K562 (cell line): ENCODE data around the gene IKBKE. TPM values are rescaled to one million over a fixed set of nuclear protein-coding genes. Genes with fewer than 3 reads are reported as not detected.
A peak's percentile ranks its signal among the peaks of the same experiment; 100 is the strongest.

Experiments used
- CREBBP ChIP-seq: IDR thresholded peaks from one replicate; pipeline ENCODE4 v1.6.1; 2012; ENCODE audit warnings: low read depth, mild to moderate bottlenecking, control low read depth, inconsistent platforms, low read length
- E2F1 ChIP-seq: sonication (generic); formaldehyde crosslinking; IDR thresholded peaks from 2 replicates; pipeline ENCODE4 v1.8.1; 2023; ENCODE audit warnings: mild to moderate bottlenecking, missing genetic modification reagents, moderate library complexity
- MAFG ChIP-seq: fragments of 450-650 bp; conservative IDR thresholded peaks from 2 replicates; pipeline ENCODE4 v1.6.1; 2016; ENCODE audit warnings: missing genetic modification characterization, missing compliant biosample characterization
- PATZ1 ChIP-seq: fragments of 250-450 bp; sonication (Bioruptor Pico); IDR thresholded peaks from 2 replicates; pipeline ENCODE4 v1.5.0; 2020; ENCODE audit warnings: mild to moderate bottlenecking, borderline replicate concordance
- PHF20 ChIP-seq: fragments of 450-650 bp; IDR thresholded peaks from 2 replicates; pipeline ENCODE4 v1.6.1; 2018; ENCODE audit not compliant: partially characterized antibody
- PPARD ChIP-seq: fragments of 250-450 bp; sonication (Bioruptor Pico); IDR thresholded peaks from 2 replicates; pipeline ENCODE4 v1.8.0; 2022; ENCODE audit warnings: inconsistent platforms, mild to moderate bottlenecking, moderate library complexity
- SMC3 ChIP-seq: conservative IDR thresholded peaks from 2 replicates; pipeline ENCODE4 v1.6.1; 2011; ENCODE audit warnings: low read depth, low read length, improper control_type of control experiment; ENCODE audit not compliant: insufficient read depth
- STAT5A ChIP-seq: IDR thresholded peaks from 2 replicates; pipeline ENCODE4 v1.6.1; 2012; ENCODE audit warnings: low read length, inconsistent platforms, borderline replicate concordance
- TCF3 ChIP-seq: sonication (generic); formaldehyde crosslinking; IDR thresholded peaks from 2 replicates; pipeline ENCODE4 v1.4.0; 2020; ENCODE audit warnings: mild to moderate bottlenecking, missing genetic modification reagents
- ZBTB12 ChIP-seq: fragments of 250-450 bp; sonication (Bioruptor Pico); IDR thresholded peaks from 2 replicates; pipeline ENCODE4 v1.4.0; 2020
- ZFPM2 ChIP-seq: fragments of 250-450 bp; sonication (Bioruptor Pico); IDR thresholded peaks from 2 replicates; pipeline ENCODE4 v1.5.1; 2022; ENCODE audit warnings: mild to moderate bottlenecking
- ZNF347 ChIP-seq: fragments of 450-650 bp; formaldehyde crosslinking; IDR thresholded peaks from 2 replicates; pipeline ENCODE4 v1.4.0; 2020; ENCODE audit warnings: low read depth, mild to moderate bottlenecking, moderate library complexity
- ZNF512 ChIP-seq: IDR thresholded peaks from 2 replicates; pipeline ENCODE4 v1.6.1; 2016; ENCODE audit warnings: missing genetic modification characterization, missing compliant biosample characterization
- ZNF57 ChIP-seq: fragments of 450-650 bp; formaldehyde crosslinking; IDR thresholded peaks from 2 replicates; pipeline ENCODE4 v1.4.0; 2020; ENCODE audit warnings: mild to moderate bottlenecking, moderate library complexity
- ZNF584 ChIP-seq: fragments of 200-800 bp; sonication (Bioruptor generic); IDR thresholded peaks from 2 replicates; pipeline ENCODE4 v1.6.1; 2016; ENCODE audit warnings: low read depth, mild to moderate bottlenecking, missing genetic modification characterization, missing compliant biosample characterization
- ZNF609 ChIP-seq: sonication (generic); formaldehyde crosslinking; IDR thresholded peaks from 2 replicates; pipeline ENCODE4 v1.8.1; 2023; ENCODE audit warnings: missing genetic modification reagents, mild to moderate bottlenecking, borderline replicate concordance
- polyA plus RNA-seq, 8 experiments: library from polyadenylated mRNA; depleted of rRNA in 4 of 8; stranded (reverse) in 5 of 8; unstranded in 3 of 8; fragments of >200 nt; fragmentation: Nextera tagmentation in 2 of 8; fragmentation: Illumina TruSeq in 1 of 8; extraction: Ambion mirVana in 2 of 8; extraction: Trizol in 1 of 8; gene quantifications; 2 replicates each; pipeline versions ENCODE4 v1.2.1 to v1.2.3, GENCODE V29; 2011 to 2014; ENCODE audit warnings: inconsistent platforms in 1 of 8, missing spikeins in 1 of 8
- total RNA-seq, 7 experiments: library from RNA; depleted of rRNA in 6 of 7; stranded (reverse); fragments of >200 nt in 6 of 7; fragmentation: Illumina TruSeq in 2 of 7; extraction: Trizol in 2 of 7; gene quantifications; 2 replicates each; pipeline versions ENCODE4 v1.2.1 to v1.2.3, GENCODE V29; 2011 to 2021; ENCODE audit warnings: low replicate concordance in 1 of 7

IKBKE gene
- total and polyA plus RNA-seq, 9 of the 15 experiments (the other 6 are each of a cell fraction or from before 2014, with no cell fraction given), result 2.3 to 9.0 (median 4.8) TPM

GRCh38 chr1:206469933-206470691 lies at the start of gene IKBKE (continued):
- TF ChIP-seq ZBTB12 (CRISPR knock-in tag) (no peak), E2F1 (no peak), SMC3 (0 out of 2 replicates have a peak, but pooled peaks have one; percentile 2), TCF3 (CRISPR knock-in tag) (no peak), PHF20 (no peak), CREBBP (no peak), PPARD (CRISPR knock-in tag) (no peak), ZNF347 (CRISPR knock-in tag) (no peak), PATZ1 (CRISPR knock-in tag) (no peak), ZFPM2 (CRISPR knock-in tag) (no peak), MAFG (tag) (peak; percentile 55), ZNF57 (CRISPR knock-in tag) (no peak), ZNF512 (tag) (no peak), STAT5A (no peak), ZNF584 (no peak), ZNF609 (no peak)
